ENCODE data around the gene FOXRED1.
"Not testable (repeated sequence)": the region's sequence is repeated elsewhere in the genome, so short reads cannot be mapped to it uniquely, and the experiment has no call there.

Gene FOXRED1

GRCh38 chr11:126297004-126297403 is 28.1 kb downstream of the FOXRED1 start:
- in situ Hi-C loops (cut with MboI; ENCODE audit: low pct_unique_long_range_greater_than_20kb, low sequenced_read_pairs, unreplicated experiment), result no loop called here
- no peak for TF ChIP-seq CTCF (IDR thresholded peaks at IDR 0.05; ENCODE audit: extremely low read depth, insufficient read depth, missing control alignments)
- DNase-seq (ENCODE audit: low spot score), result no peak

GRCh38 chr11:126303623-126304456 is 34.9 kb downstream of the FOXRED1 start, which contains the start of gene DCPS:
TSS of gene DCPS (plus strand) at chr11:126304060. CDS start at chr11:126304081, 21 bp downstream.
- no peak for TF ChIP-seq CTCF (IDR thresholded peaks at IDR 0.05; ENCODE audit: extremely low read depth, insufficient read depth, missing control alignments)
- in situ Hi-C loops (cut with MboI; ENCODE audit: low pct_unique_long_range_greater_than_20kb, low sequenced_read_pairs, unreplicated experiment), result no loop called here

GRCh38 chr11:126304457-126305075 is 35.6 kb downstream of the FOXRED1 start:
- in situ Hi-C loops (cut with MboI; ENCODE audit: low pct_unique_long_range_greater_than_20kb, low sequenced_read_pairs, unreplicated experiment), result no loop called here
- no peak for TF ChIP-seq CTCF (IDR thresholded peaks at IDR 0.05; ENCODE audit: extremely low read depth, insufficient read depth, missing control alignments)
- DNase-seq (ENCODE audit: low spot score), result no peak

More at GRCh38 chr11:126303623-126304456, 34.9 kb downstream of the FOXRED1 start, which contains the start of gene DCPS:
- peak; percentile 91 for DNase-seq (ENCODE audit: low spot score)

- peak; percentile 73 for DNase-seq (ENCODE audit: low spot score)
- in situ Hi-C loops (cut with MboI; ENCODE audit: low pct_unique_long_range_greater_than_20kb, low sequenced_read_pairs, unreplicated experiment), result no loop called here
- no peak for TF ChIP-seq CTCF (IDR thresholded peaks at IDR 0.05; ENCODE audit: extremely low read depth, insufficient read depth, missing control alignments)
These were observed 36.7 kb downstream of the FOXRED1 start for GRCh38 chr11:126305699-126306098.

- in situ Hi-C loops (cut with MboI; ENCODE audit: low pct_unique_long_range_greater_than_20kb, low sequenced_read_pairs, unreplicated experiment), result no loop called here
These were observed 38.8 kb downstream of the FOXRED1 start for GRCh38 chr11:126307706-126308105.

GRCh38 chr11:126308271-126308671 is 39.3 kb downstream of the FOXRED1 start:
- in situ Hi-C loops (cut with MboI; ENCODE audit: low pct_unique_long_range_greater_than_20kb, low sequenced_read_pairs, unreplicated experiment), result no loop called here
- DNase-seq (ENCODE audit: low spot score), result no peak
- no peak for TF ChIP-seq CTCF (IDR thresholded peaks at IDR 0.05; ENCODE audit: extremely low read depth, insufficient read depth, missing control alignments)

More at GRCh38 chr11:126307706-126308105, 38.8 kb downstream of the FOXRED1 start:
- DNase-seq (ENCODE audit: low spot score), result no peak
- peak; percentile 38 for TF ChIP-seq CTCF (IDR thresholded peaks at IDR 0.05; ENCODE audit: extremely low read depth, insufficient read depth, missing control alignments)

- DNase-seq (ENCODE audit: low spot score); in situ Hi-C loops (cut with MboI; ENCODE audit: low pct_unique_long_range_greater_than_20kb, low sequenced_read_pairs, unreplicated experiment): not testable (repeated sequence)
These were observed 39.8 kb downstream of the FOXRED1 start for GRCh38 chr11:126308771-126309170.
